Forelimb muscle (tissue), 1 donor: Measurements from ENCODE around the gene CFAP68. TPM values are rescaled to one million over a fixed set of nuclear protein-coding genes. Genes with fewer than 3 reads are reported as not detected.
A peak's percentile ranks its signal among the peaks of the same experiment; 100 is the strongest.
"Not testable (repeated sequence)": the region's sequence is repeated elsewhere in the genome, so short reads cannot be mapped to it uniquely, and the experiment has no call there.

ENCODE experiments used
- DNase-seq: peaks from one replicate; pipeline ENCODE4 v3.0.0-alpha.2; 2013; ENCODE audit warnings: low read depth
- polyA plus RNA-seq: library from polyadenylated mRNA; unstranded; fragments of 120-200 nt; gene quantifications from one replicate; pipeline ENCODE4 v1.2.1, GENCODE V29; 2013; ENCODE audit not compliant: insufficient read length

Gene CFAP68
- polyA plus RNA-seq, 1 donor = 15.7 TPM

DNA sequence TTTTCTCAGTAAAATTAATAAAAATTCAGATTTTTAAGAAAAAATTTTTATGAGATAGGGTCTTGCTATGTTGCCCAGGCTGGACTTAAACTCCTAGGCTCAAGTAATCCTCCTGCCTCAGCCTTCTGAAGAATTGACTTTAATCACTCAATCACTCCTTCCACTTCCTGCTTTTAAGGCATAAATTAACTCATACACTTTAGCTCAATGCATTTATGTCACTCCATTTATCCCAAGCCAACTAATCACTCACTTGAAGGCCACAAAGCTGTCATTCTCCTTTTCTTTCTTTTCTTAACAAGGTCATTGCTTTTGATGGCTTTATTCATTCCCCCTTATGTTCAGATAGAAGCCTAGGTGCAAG is 8.8 kb upstream of the CFAP68 start:
- no peak for DNase-seq

GRCh38 chr11:111870886-111871692 is 8.3 kb upstream of the CFAP68 start, which contains the start of gene ALG9:
Gene ALG9, minus strand, starts transcription at chr11:111871581. Its CDS starts 99 bp downstream, at chr11:111871482.
- DNase-seq = peak; percentile 60

DNA sequence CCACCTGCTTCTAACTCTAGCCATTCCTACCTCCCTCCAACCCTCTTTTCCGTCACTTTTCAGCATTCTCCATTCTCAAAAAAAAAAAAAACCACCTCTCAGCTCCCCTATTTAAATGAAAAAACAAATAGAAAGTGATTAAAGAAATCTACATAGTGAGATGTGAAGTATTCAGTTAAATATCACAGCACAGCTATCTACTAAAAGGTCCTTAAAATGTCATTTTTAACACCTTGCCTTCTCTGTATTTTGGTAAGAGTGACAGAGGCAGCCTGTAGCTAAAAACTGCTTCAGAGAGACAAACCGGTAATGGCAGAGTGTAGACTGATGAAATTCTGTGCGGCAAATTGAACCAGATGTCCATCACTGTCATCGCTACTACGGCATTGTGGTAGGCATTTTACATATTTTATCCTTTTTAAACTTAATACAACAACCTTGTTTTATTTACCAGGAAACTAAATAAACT is 7.6 kb upstream of the CFAP68 start:
- DNase-seq = no peak

GRCh38 chr11:111878385-111878848 is 924 bp upstream of the CFAP68 start:
- DNase-seq = no peak

DNA sequence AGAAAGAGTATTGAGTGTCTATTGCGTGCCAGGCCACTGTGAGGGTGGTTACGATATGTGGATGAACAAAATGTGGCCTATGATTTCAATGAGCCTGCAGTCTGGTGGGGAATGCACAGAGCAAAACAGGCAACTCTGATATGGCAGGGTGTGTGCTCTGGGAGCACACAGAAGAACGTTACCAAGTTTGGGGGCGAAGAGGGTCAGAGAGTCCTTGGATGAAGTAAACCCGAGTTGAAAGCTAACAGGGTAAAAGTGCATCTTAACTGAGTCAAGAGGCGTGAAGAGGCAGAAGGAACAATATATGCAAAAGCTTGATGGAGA is 258 bp downstream of the CFAP68 start:
- no peak for DNase-seq

DNA sequence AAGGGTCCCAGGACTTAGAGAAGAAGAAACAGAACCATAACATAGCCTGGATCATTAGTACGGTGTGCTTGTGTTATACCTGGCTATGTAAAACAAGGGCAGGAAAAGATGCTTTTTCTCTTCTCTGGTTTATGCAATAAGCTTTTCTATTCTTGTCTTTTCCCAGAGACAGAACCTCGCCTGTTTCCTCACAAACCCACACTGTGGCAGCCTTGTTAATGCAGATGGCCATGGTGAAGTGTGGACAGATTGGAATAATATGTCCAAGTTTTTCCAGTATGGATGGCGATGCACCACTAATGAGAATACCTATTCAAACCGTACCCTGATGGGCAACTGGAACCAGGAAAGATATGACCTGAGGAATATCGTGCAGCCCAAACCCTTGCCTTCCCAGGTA is 2.9 kb downstream of the CFAP68 start:
- DNase-seq = no peak

DNA sequence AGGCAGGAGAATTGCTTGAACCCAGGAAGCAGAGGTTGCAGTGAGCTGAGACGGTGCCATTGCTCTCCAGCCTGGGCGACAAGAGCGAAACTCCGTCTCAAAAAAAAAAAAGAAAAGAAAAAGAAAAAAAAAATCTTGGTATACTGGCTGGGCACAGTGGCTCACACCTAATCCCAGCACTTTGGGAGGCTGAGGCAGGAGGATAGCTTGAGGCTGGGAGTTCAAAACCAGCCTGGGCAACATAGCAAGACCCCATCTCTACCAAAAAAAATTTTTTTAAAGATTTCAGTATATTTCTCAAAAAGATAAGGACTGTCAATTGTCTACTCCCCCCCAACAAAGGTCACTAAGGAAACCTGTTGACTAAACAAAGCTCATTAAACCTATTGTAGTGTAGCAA is 5.7 kb downstream of the CFAP68 start:
- DNase-seq = not testable (repeated sequence)

DNA sequence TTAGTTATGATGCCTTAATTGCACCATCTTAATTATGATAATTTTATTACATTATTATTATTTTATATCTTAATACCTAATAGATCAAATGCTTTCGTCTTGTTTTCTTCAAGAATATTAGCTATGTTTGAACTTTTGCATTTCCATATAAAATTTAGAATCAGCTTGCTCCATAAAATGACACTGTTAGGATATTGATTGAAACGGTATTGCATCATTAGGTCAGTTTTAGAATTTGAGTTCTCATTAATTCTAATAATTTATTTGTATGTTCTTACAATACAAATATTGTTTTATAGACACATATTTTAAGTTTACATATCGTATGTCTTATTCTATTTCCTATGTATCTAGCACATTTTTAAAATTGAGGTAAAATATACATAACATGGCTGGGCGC is 6.7 kb downstream of the CFAP68 start:
- no peak for DNase-seq

DNA sequence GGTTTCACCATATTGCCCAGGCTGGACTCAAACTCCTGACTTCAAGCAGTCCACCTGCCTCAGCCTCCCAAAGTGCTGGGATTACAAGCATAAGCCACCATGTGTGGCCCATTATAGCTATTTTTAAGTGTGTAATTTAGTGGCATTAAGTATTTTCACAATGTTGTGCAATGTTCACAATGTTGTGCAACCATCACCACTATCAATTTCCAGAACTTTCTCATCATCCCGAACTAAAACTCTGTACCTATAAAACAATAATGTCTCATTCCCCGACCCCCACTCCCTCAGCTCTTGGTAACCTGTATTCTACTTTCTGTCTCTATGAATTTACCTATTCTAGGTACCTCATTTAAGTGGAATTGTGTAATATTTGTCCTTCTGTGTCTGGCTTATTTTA is 7.5 kb downstream of the CFAP68 start:
- no peak for DNase-seq

GRCh38 chr11:111905411-111905810 is 26.1 kb downstream of the CFAP68 start:
- DNase-seq = no peak

GRCh38 chr11:111906680-111907079 is 27.3 kb downstream of the CFAP68 start:
- no peak for DNase-seq

DNA sequence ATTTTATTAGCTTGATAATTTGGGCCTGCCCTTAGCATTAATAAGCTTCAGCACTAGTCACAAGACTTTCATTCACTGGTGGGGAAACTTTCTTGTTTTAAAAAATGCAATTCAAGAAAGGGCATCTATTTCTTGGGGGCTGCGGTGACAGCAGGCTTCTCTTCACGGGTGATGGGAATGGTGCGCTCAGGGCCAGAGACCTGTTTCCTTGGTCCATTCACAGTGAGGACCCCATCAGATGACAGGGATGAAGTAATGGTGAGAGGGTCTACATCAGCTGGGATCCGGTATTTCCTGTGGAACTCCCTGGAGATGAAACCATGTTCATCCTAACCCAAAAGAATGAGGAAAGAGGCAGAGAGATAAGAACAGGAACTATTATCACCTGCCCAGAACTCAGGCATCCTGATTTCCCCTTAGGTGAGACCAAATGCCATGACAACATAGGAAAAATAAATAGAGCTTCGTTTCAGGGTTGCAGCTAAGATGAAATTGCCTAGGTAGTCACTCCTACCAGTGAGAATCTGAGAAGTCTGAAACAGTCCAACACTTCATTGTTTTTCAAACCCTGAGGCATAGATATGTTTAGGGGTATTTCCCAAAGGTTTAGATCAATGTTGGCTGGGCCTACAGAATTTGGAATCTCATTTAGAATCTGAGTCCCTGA is 29.4 kb downstream of the CFAP68 start:
- no peak for DNase-seq

GRCh38 chr11:111909378-111909777 is 30.0 kb downstream of the CFAP68 start:
- DNase-seq = no peak

GRCh38 chr11:111910676-111911562 is 31.6 kb downstream of the CFAP68 start:
- DNase-seq = no peak

DNA sequence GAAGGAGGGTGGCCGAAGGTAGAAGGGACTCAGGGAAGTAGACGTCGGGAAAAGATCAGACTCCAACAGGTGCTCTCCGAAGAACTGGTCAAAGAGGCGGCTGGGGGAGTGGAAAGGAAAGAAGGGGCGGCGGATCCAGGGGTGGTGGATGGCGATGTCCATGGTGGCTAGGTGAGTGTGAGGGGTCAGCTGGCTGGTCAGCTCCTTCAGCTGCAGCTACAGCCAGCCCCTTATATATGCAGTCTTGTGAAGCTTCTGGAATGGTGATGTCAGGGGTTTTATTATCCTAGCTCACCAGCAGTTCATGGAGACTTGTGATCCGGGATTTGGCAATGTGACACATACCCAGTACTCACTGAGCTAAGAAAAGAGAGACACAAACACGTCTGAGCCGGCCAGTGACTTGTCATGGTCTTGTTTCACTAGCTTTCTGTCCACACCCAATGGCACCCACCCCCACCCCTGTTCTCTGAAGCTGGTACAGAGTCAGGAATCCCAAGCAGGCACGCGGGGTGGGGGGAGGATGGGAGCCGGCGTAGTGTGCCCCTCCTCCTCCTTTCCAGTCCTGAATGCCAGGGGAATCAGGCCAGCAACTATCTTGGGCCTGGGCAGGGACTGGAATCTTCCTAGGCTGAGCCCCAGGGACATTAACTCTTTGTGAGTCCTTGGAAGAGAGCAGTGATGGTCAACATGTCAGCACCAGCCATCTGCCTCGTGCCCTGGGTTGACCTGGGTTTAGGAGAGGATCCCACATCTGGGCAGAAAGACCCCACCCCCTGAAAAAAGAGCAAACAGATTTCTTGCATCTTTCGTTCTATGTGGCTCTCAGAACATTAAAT is 32.4 kb downstream of the CFAP68 start, which contains the start of gene CRYAB:
TSS of gene CRYAB (minus strand) at position 208 of the 839 bp plus-strand sequence. CDS start at position 162, 46 bp downstream.
- DNase-seq = no peak

GRCh38 chr11:111912535-111912934 is 33.2 kb downstream of the CFAP68 start, which contains the start of gene HSPB2:
Gene HSPB2, plus strand, starts transcription at chr11:111912734. Its CDS starts 96 bp downstream, at chr11:111912830.
- no peak for DNase-seq

- no peak for DNase-seq
Observed at GRCh38 chr11:111913031-111913861, 33.9 kb downstream of the CFAP68 start.

DNA sequence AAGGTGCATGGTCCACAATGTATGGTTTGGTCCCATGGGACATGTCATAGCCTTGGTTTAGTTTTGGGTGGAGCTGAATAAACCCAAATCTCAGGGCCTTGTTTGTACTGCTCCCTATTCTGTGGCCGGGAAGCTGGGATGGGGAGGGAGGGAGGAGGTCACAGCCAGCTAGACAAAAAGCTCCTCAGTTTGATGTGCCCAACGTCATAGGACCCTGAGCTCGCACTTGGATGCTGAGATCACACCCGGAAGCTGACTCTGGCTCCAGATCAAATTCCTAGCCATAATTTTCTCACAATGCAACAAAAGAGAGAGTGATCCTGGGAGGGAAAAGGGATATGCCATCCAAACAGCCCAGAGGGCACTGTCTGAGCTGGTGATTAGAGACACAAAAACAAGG is 34.7 kb downstream of the CFAP68 start:
- DNase-seq = no peak

DNA sequence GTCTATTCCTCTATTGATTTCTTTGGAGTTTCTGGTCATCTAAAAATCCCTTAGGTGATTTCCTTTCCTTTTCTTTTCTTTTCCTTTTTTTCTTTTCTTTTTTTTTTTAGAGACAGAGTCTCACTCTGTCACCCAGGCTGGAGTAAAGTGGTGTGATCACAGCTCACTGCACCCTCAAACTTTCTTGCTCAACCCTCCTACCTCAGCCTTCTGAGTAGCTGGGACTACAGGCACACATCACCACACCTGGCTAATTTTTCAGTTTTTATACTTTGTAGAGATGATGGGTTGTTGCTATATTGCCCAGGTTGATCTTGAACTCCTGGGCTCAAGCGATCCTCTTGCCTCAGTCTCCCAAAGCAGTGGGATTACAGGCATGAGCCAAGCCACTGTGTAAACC is 37.4 kb downstream of the CFAP68 start:
- DNase-seq = no peak

DNA sequence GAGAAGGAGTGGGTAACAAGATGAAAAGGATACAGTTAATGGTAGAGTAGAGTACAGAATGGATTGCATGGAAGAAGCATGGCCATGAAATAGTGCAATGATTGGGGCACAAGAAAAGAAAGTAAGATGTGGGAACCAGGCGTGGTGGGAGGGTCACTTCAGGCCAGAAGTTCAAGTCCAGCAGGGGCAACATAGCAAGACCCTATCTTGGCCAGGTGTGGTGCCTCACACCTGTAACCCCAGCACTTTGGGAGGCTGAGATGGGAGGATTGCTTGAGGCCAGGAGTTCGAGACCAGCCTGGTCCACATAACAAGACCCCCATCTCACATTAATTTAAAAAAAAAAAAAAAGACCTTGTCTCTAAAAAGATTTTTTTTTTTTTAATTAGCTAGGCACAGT is 38.0 kb downstream of the CFAP68 start:
- no peak for DNase-seq
